ENCODE measurements around the gene LNPK.
"Not testable (repeated sequence)": the region's sequence is repeated elsewhere in the genome, so short reads cannot be mapped to it uniquely, and the experiment has no call there.

The LNPK gene

GRCh38 chr2:176001916-176002687 is at the start of gene LNPK:
TSS of gene LNPK (minus strand) at chr2:176002267. CDS start at chr2:175995584, 6,683 bp downstream.
- peak; percentile 95 to 96 for DNase-seq

DNA sequence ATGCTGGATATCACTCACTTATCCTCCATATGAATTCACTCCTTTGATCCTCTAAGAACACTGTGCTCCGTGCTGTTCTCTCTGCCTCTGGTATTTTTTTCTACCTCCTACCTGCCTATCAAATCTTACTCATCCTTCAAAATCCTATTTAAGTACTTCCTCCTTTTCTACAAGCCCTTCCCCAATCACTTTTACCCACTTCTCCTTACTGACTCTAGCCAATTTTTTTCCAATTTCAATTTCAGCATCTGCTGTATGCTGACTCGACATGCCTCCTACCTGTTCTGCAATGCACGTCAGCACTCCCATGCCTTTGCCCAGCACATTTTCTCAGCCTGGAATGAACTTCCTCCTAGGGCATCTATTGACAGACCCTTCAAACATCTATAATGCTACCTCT is 37.3 kb upstream of the LNPK start:
- DNase-seq = no peak

- no peak for DNase-seq
Observed at GRCh38 chr2:176038694-176039093, 36.6 kb upstream of the LNPK start.

DNA sequence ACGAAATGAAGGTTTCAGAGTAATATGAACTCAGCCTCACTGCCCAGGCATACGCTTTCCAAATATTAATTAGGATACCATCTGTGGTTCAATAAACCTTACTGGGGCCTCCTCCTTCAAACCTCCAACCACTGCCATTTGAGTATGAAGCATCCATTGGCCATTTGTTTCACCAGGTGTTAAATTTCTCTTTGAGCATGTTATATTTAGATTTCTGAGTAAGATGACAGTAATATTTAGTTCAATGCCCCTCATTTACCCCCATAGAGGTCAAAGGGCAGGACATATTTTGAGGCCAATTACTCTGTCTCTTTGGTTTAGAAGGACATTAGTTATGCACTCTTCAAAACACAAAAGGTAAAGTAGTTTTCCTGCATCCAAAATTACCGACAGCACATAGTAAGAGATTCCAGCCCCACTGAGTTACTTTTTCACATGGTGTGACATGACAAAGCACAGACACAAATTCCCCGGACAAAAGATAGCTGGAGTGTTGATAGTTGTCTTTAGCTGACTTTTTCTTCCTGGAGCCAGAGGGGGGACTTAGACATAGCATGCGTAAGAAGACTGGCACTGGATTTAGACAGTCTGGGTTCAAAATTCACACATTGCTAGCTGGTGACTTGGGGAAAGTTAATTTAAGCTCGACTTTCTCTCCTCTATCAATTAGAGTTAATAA is 33.1 kb upstream of the LNPK start:
- no peak for DNase-seq

DNA sequence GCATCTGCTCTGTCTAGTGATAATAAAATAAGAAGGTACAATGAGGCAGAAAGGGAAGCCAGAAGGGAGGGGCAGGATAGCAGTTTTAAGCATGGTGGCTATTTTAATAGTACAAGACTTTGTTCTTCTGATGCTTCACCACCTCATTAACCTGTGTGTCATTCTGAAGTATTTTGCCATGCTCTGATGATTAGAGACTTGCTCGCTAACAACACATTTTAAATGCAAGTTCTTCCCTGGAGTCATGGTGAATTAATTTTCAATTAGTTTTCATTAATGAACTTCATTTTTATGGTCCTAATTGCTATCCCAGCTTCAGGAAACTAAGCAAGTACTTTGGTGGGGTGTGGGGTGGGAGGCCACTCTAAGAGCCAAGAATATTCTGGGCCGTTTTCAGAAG is 25.7 kb upstream of the LNPK start:
- DNase-seq = no peak

DNA sequence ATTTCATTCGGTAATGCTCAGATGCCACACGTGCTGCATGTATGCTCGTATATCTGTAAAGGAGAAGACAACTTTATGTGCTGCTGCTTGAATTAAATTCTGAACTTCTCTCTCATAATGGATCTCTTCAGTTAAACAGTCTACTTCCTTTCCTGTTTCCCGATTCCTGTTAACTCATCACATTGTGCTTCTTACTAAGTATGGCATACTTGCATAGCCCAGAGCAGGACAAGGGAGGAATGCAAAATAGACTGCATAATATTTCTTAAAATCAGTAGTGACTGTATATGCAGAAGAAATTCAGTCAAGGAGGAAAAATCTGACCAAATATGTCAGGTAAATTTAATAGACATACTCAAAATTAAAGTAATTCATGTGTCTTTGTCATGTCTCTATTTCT is 23.9 kb upstream of the LNPK start:
- DNase-seq = no peak

DNA sequence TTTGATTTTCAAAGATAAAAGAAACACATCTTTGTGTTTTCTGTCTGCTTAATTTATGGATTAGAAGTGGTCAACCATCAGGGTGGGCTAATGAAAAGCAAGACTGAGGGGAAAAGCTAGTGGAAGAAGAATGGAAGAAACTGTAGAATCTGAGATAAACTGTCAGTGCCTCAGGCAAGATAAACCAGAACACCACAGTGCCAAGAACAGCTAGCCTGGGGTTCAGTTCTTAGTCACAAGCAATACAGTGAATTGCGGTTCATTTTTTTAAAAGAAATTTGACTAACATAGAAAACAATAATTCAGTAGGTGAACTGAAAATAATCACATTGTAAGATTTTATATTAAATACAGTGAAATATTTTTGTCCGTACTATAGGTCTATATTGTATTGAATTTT is 22.0 kb upstream of the LNPK start:
- DNase-seq = no peak

GRCh38 chr2:176022048-176022447 is 20.0 kb upstream of the LNPK start:
- DNase-seq = no peak

DNA sequence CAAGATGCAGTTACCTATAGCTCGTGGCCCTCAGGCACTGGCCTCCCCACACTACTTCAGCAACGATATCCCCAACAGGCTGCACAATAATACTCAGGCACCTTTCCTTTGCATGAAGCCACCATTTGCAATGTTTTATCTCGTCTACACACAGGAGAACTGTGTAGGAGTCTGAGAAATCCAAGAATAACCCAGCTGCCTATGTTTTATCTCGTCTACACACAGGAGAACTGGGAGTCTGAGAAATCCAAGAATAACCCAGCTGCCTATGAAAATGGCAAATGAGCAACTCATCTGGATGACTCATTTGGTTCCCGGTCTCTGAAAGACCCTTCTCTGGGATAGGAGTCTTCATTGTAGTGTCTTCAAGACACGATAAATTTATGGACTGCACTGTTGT is 18.3 kb upstream of the LNPK start:
- DNase-seq = no peak

- no peak for DNase-seq
Observed at GRCh38 chr2:176018708-176019107, 16.6 kb upstream of the LNPK start.

DNA sequence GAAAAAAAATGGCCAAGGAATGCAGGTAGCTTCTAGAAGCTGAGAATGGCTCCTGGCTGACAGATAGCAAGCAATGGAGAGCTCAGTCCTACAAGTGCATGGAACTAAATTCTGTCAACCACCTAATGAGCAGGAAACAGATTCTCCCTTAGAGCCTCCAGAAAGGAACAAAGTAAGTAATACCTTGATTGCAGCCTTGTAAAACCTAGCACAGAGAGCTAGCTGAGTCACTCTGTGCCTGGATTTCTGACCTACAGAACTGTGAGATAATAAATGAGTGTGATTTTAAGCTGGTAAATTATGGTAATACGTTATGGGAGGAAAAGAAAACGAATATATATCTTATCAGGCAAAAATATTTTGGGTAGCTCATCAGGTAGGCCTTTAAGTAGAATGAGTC is 7.4 kb upstream of the LNPK start:
- DNase-seq = no peak

DNA sequence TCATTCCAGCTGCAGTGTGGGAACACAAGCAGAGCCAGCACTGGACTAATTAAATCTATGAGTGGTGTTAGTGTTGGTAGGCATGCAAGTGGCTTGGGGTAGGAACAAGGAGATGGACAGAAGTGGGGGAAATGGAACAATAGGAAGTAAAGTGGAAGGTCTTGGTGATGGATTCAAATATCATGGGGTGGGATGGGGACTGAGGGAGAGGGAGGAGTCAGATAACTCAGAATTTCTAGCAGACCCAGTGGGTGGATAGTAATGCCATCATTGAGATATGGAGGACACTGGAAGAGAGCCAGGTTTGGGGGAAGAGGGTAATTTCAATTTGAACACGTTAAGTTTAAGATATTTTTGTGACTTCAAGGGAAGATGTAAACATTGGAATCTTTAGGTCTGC is 2.9 kb upstream of the LNPK start:
- DNase-seq = no peak

GRCh38 chr2:176003958-176004357 is 1.9 kb upstream of the LNPK start:
- DNase-seq = no peak

- DNase-seq = peak in 1 of 2 experiments; percentile 18
Observed at GRCh38 chr2:176002688-176003210, 682 bp upstream of the LNPK start.

GRCh38 chr2:176001281-176001915 is 669 bp downstream of the LNPK start:
- DNase-seq = peak; percentile 74 to 76

- DNase-seq = no peak
Observed at GRCh38 chr2:175999283-175999819, 2.7 kb downstream of the LNPK start.

DNA sequence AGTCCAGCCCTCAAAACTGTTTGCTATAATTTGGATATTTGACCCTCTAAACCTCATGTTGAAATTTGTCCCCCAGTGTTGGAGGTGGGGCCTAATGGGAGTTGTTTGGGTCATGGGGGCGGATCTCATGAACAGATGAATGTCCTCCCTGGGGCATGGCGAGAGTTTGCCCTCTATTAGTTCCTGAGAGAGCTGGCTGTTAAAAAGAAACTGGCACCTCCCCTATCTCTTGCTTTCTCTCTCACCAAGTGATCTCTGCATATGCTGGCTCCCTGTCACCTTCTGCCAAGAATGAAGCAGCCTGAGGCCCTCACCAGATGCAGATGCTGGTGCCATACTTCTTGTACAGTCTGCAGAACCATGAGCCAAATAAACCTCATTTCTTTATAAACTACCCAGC is 12.0 kb downstream of the LNPK start:
- DNase-seq = no peak

DNA sequence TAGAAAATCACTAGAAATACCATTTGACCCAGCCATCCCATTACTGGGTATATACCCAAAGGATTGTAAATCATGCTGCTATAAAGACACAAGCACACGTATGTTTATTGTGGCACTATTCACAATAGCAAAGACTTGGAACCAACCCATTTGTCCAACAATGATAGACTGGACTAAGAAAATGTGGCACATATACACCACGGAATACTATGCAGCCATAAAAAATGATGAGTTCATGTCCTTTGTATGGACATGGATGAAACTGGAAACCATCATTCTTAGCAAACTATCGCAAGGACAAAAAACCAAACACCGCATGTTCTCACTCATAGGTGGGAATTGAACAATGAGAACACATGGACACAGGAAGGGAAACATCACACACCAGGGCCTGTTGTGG is 14.9 kb downstream of the LNPK start:
- not testable (repeated sequence) for DNase-seq

- DNase-seq = no peak
Observed at GRCh38 chr2:175984846-175985245, 17.2 kb downstream of the LNPK start.

DNA sequence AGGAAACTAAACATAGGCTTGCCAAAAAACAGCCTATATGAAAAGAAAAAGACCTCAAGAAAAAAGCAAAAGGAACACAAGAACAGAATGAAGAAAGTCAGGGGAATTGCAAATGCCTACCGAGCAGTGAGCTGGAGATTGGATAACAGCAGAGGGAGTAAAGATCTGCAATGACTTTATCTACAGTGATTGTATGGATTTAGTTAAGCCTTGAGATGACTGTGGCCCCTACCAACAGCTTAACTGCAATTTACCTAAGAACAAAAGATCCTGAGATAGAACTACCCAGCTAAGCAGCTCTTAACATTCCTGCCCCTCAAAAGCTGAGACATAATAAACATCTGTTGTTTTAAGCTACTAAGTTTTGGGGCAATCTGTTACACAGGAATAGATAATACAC is 20.5 kb downstream of the LNPK start:
- no peak for DNase-seq

DNA sequence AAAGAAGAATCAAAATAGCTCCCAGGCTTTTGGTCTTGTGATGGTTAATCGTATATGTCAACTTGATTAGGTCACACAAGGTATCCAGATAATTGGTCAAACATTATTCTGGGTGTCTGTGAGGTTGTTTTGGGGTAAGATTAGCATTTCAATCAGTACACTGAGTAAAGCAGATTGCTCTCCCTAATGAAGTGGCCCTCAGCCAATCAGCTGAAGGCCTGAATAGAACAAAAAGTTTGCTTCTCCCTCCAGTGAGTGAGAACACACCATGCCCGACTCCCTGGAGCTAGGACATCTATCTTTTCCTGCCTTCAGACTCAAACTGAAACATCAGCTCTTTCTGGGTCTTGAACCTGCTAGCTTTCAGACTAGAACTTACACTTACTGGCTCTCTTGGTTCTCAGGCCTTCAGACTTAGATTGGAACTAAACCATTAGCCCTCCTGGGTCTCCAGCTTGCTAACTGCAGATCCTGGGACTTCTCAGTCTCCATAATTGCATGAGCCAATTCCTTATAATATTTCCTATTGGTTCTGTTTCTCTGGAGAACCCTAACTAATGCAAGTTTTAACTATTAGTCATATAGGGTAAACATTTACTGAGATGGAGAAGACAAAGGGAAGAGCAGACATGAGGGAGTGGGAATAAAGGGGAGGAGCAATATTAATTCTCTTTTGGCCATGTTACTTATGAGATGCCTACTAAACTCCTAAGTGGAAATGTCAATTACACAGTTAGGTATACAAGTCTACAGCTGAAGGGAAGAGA is 25.5 kb downstream of the LNPK start:
- DNase-seq = no peak

DNA sequence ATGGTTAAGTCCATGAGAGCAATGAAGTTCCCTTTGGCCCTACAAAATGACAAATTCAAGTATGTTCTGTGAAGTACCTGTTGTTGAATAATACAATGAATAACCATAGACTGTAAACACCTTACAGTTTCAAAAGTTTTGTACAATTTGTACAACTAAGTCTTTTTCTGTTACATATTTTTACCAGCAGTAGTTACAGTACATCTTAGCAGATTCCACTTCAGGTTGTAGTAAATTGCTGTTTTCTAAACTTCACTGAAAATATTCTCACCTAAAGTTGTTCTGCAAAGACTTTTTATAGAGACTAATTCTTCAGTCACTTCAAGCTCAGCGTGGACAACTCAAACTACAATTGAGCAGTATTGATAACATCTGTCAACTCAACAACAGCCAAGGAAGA is 28.7 kb downstream of the LNPK start:
- no peak for DNase-seq

- DNase-seq = no peak
Observed at GRCh38 chr2:175966839-175967238, 35.2 kb downstream of the LNPK start.
